ENCODE measurements around the gene CALM1.

GRCh38 chr14:90412058-90412457 is 15.2 kb downstream of the CALM1 start:
- TF ChIP-seq CTCF (IDR thresholded peaks at IDR 0.05) (no peak), ZNF121 (CRISPR knock-in tag; IDR thresholded peaks at IDR 0.05) (no peak), CREM (CRISPR knock-in tag; IDR thresholded peaks at IDR 0.05) (no peak), KAT7 (CRISPR knock-in tag; IDR thresholded peaks at IDR 0.05; ENCODE audit: borderline replicate concordance) (no peak), ZNF263 (CRISPR knock-in tag; IDR thresholded peaks at IDR 0.05; ENCODE audit: low read depth) (no peak), ZNF219 (CRISPR knock-in tag; IDR thresholded peaks at IDR 0.05; ENCODE audit: borderline replicate concordance) (no peak), NR1H2 (CRISPR knock-in tag; IDR thresholded peaks at IDR 0.05) (no peak), NR3C1 (CRISPR knock-in tag; conservative IDR thresholded peaks at IDR 0.05; ENCODE audit: low read depth) (no peak)
- TF ChIP-seq, protein P1, sequence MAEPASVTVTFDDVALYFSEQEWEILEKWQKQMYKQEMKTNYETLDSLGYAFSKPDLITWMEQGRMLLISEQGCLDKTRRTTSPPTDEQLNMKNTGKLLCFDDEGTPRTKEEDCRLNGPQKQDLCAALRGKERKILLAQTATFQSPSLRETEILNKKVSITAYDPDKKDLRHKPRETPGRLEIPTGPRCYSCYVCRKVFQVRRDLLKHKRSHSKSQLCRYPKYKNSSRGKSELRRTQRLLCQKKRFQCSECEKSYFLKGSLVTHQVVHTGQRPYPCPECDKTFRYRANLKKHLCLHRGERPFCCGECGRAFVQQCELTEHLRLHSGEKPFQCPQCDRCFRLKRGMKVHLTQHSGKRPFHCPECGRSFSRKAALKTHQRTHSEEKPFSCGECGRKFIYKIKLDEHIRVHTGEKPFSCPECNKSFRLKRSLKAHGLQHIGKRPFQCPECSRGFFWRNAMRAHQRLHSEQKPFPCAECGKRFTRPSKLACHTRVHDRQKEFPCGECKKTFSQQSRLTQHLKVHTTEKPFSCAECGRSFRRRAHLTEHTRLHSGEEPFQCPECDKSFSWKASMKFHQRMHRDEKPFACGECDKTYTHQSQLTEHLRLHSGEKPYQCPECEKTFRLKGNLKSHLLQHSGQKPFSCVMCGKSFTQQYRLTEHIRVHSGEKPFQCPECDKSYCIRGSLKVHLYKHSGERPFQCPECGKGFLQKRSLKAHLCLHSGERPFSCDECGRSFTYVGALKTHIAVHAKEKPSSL (CRISPR knock-in tag; conservative IDR thresholded peaks at IDR 0.05): no peak
- TF ChIP-seq, protein P2, sequence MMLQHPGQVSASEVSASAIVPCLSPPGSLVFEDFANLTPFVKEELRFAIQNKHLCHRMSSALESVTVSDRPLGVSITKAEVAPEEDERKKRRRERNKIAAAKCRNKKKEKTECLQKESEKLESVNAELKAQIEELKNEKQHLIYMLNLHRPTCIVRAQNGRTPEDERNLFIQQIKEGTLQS (CRISPR knock-in tag; conservative IDR thresholded peaks at IDR 0.05): no peak
